ENCODE results near the gene IFT88. TPM values are rescaled to one million over a fixed set of nuclear protein-coding genes. Genes with fewer than 3 reads are reported as not detected.

The IFT88 gene
- polyA plus RNA-seq, 1 donor from 2014 or later: 32.7 TPM

GRCh38 chr13:20544201-20544923 lies 22.6 kb upstream of the IFT88 start:
- H3K27me3 ChIP-seq (ENCODE audit: insufficient read depth, low read depth, low read length): no peaks in the 10 kb centered on the region
- H2AFZ ChIP-seq (ENCODE audit: low read depth, low read length): no peak overlapping the region
- H3K9me3 ChIP-seq (ENCODE audit: low read length): no peaks in the 10 kb centered on the region
- no peaks in the 10 kb centered on the region for H3K36me3 ChIP-seq (ENCODE audit: insufficient read depth, low read length)
- no peaks in the 10 kb centered on the region for H3K79me2 ChIP-seq (replicated peaks; ENCODE audit: insufficient read depth, low read length)
- no peaks in the 10 kb centered on the region for H4K20me1 ChIP-seq (ENCODE audit: insufficient read depth)
- H3K4me3 ChIP-seq (ENCODE audit: low read length): no peak overlapping the region
- H3K9ac ChIP-seq (ENCODE audit: low read length): no peak overlapping the region
- no peak overlapping the region for H3K4me2 ChIP-seq (ENCODE audit: low read length)
- no peak overlapping the region for H3K27ac ChIP-seq (ENCODE audit: low read length)
- no peaks in the 10 kb centered on the region for H3F3A ChIP-seq (ENCODE audit: insufficient read depth, low read length, poor library complexity, severe bottlenecking)
- no peaks in the 10 kb centered on the region for H3K9me2 ChIP-seq (ENCODE audit: insufficient read depth, low read length)
- TF ChIP-seq RAD21 (conservative IDR thresholded peaks at IDR 0.05) (no peak), EP300 (conservative IDR thresholded peaks at IDR 0.05; ENCODE audit: poor library complexity, severe bottlenecking) (no peak), MXI1 (conservative IDR thresholded peaks at IDR 0.05; ENCODE audit: poor library complexity, severe bottlenecking) (no peak), EZH2 (IDR thresholded peaks at IDR 0.05; ENCODE audit: borderline replicate concordance, insufficient read depth, low read length, poor library complexity, severe bottlenecking) (no peak), TAF1 (IDR thresholded peaks at IDR 0.05; ENCODE audit: low read depth) (no peak), POLR2AphosphoS5 (IDR thresholded peaks at IDR 0.05) (no peak), SMC3 (conservative IDR thresholded peaks at IDR 0.05; ENCODE audit: poor library complexity) (no peak)
- TF ChIP-seq, protein P1, sequence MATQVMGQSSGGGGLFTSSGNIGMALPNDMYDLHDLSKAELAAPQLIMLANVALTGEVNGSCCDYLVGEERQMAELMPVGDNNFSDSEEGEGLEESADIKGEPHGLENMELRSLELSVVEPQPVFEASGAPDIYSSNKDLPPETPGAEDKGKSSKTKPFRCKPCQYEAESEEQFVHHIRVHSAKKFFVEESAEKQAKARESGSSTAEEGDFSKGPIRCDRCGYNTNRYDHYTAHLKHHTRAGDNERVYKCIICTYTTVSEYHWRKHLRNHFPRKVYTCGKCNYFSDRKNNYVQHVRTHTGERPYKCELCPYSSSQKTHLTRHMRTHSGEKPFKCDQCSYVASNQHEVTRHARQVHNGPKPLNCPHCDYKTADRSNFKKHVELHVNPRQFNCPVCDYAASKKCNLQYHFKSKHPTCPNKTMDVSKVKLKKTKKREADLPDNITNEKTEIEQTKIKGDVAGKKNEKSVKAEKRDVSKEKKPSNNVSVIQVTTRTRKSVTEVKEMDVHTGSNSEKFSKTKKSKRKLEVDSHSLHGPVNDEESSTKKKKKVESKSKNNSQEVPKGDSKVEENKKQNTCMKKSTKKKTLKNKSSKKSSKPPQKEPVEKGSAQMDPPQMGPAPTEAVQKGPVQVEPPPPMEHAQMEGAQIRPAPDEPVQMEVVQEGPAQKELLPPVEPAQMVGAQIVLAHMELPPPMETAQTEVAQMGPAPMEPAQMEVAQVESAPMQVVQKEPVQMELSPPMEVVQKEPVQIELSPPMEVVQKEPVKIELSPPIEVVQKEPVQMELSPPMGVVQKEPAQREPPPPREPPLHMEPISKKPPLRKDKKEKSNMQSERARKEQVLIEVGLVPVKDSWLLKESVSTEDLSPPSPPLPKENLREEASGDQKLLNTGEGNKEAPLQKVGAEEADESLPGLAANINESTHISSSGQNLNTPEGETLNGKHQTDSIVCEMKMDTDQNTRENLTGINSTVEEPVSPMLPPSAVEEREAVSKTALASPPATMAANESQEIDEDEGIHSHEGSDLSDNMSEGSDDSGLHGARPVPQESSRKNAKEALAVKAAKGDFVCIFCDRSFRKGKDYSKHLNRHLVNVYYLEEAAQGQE (IDR thresholded peaks at IDR 0.05; ENCODE audit: borderline replicate concordance): no peak
- TF ChIP-seq, protein P2, sequence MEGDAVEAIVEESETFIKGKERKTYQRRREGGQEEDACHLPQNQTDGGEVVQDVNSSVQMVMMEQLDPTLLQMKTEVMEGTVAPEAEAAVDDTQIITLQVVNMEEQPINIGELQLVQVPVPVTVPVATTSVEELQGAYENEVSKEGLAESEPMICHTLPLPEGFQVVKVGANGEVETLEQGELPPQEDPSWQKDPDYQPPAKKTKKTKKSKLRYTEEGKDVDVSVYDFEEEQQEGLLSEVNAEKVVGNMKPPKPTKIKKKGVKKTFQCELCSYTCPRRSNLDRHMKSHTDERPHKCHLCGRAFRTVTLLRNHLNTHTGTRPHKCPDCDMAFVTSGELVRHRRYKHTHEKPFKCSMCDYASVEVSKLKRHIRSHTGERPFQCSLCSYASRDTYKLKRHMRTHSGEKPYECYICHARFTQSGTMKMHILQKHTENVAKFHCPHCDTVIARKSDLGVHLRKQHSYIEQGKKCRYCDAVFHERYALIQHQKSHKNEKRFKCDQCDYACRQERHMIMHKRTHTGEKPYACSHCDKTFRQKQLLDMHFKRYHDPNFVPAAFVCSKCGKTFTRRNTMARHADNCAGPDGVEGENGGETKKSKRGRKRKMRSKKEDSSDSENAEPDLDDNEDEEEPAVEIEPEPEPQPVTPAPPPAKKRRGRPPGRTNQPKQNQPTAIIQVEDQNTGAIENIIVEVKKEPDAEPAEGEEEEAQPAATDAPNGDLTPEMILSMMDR (IDR thresholded peaks at IDR 0.05; ENCODE audit: poor library complexity, severe bottlenecking): no peak

- H4K20me1 ChIP-seq (ENCODE audit: insufficient read depth): no peaks in the 10 kb centered on the region
- no peak overlapping the region for H3K4me3 ChIP-seq (ENCODE audit: low read length)
- no peak overlapping the region for H3K27ac ChIP-seq (ENCODE audit: low read length)
- H3K9me3 ChIP-seq (ENCODE audit: low read length): no peaks in the 10 kb centered on the region
- H3K9me2 ChIP-seq (ENCODE audit: insufficient read depth, low read length): peaks cover 4% of the 10 kb centered on the region
- H2AFZ ChIP-seq (ENCODE audit: low read depth, low read length): no peak overlapping the region
- TF ChIP-seq, protein P2 (IDR thresholded peaks at IDR 0.05; ENCODE audit: poor library complexity, severe bottlenecking): no peak
- no peak for TF ChIP-seq EP300 (conservative IDR thresholded peaks at IDR 0.05; ENCODE audit: poor library complexity, severe bottlenecking)
- no peak for TF ChIP-seq EZH2 (IDR thresholded peaks at IDR 0.05; ENCODE audit: borderline replicate concordance, insufficient read depth, low read length, poor library complexity, severe bottlenecking)
- TF ChIP-seq, protein P1 (IDR thresholded peaks at IDR 0.05; ENCODE audit: borderline replicate concordance): no peak
- no peak for TF ChIP-seq SMC3 (conservative IDR thresholded peaks at IDR 0.05; ENCODE audit: poor library complexity)
- TF ChIP-seq POLR2AphosphoS5 (IDR thresholded peaks at IDR 0.05): no peak
- no peak for TF ChIP-seq TAF1 (IDR thresholded peaks at IDR 0.05; ENCODE audit: low read depth)
- TF ChIP-seq MXI1 (conservative IDR thresholded peaks at IDR 0.05; ENCODE audit: poor library complexity, severe bottlenecking): no peak
- no peak for TF ChIP-seq RAD21 (conservative IDR thresholded peaks at IDR 0.05)
- no peak overlapping the region for H3K9ac ChIP-seq (ENCODE audit: low read length)
- H3K4me2 ChIP-seq (ENCODE audit: low read length): no peak overlapping the region
- no peaks in the 10 kb centered on the region for H3K27me3 ChIP-seq (ENCODE audit: insufficient read depth, low read depth, low read length)
- H3K36me3 ChIP-seq (ENCODE audit: insufficient read depth, low read length): no peaks in the 10 kb centered on the region
- H3F3A ChIP-seq (ENCODE audit: insufficient read depth, low read length, poor library complexity, severe bottlenecking): no peaks in the 10 kb centered on the region
- no peaks in the 10 kb centered on the region for H3K79me2 ChIP-seq (replicated peaks; ENCODE audit: insufficient read depth, low read length)
Measured at GRCh38 chr13:20546556-20546955, 20.4 kb upstream of the IFT88 start.
